HG02870 (cell line): ENCODE data around the gene DVL2.

ENCODE experiments used
- ATAC-seq: cut with Tn5 transposase; IDR thresholded peaks from one replicate; pipeline ENCODE4 v1.9.1; 2021; ENCODE audit warnings: mild to moderate bottlenecking, moderate library complexity; ENCODE audit not compliant: unreplicated experiment

The DVL2 gene

GRCh38 chr17:7220593-7221277, 13.6 kb downstream of the DVL2 start:
- no peak for ATAC-seq

- peak; percentile 66 for ATAC-seq
Observed at GRCh38 chr17:7219812-7220592, 14.3 kb downstream of the DVL2 start, which contains the start of the genes ACADVL and DLG4. TSS of gene ACADVL (plus strand) at chr17:7219938. CDS start at chr17:7219985, 47 bp downstream. TSS of gene DLG4 (minus strand) at chr17:7219836.

- no peak for ATAC-seq
Observed at GRCh38 chr17:7219229-7219811, 15.0 kb downstream of the DVL2 start.

GRCh38 chr17:7218758-7219157, 15.6 kb downstream of the DVL2 start:
- ATAC-seq = no peak

- no peak for ATAC-seq
Observed at GRCh38 chr17:7218166-7218565, 16.2 kb downstream of the DVL2 start.

- no peak for ATAC-seq
Observed at GRCh38 chr17:7217113-7217987, 17.0 kb downstream of the DVL2 start.

GRCh38 chr17:7216242-7217112, 17.8 kb downstream of the DVL2 start:
- ATAC-seq = no peak

- ATAC-seq = no peak
Observed at GRCh38 chr17:7215652-7216180, 18.6 kb downstream of the DVL2 start.

- ATAC-seq = no peak
Observed at GRCh38 chr17:7215136-7215638, 19.1 kb downstream of the DVL2 start.

GRCh38 chr17:7214300-7215135, 19.8 kb downstream of the DVL2 start:
- ATAC-seq = peak; percentile 73

GRCh38 chr17:7213895-7214299, 20.4 kb downstream of the DVL2 start:
- ATAC-seq = no peak

- ATAC-seq = no peak
Observed at GRCh38 chr17:7211491-7212273, 22.6 kb downstream of the DVL2 start.

- ATAC-seq = no peak
Observed at GRCh38 chr17:7208754-7209460, 25.4 kb downstream of the DVL2 start.

- ATAC-seq = no peak
Observed at GRCh38 chr17:7208027-7208571, 26.2 kb downstream of the DVL2 start.

- no peak for ATAC-seq
Observed at GRCh38 chr17:7207120-7208001, 27.0 kb downstream of the DVL2 start.

- ATAC-seq = no peak
Observed at GRCh38 chr17:7205561-7205960, 28.8 kb downstream of the DVL2 start.
